Hepatocyte (in vitro differentiated cells): Measurements from ENCODE around the gene ZNF610. TPM values are rescaled to one million over a fixed set of nuclear protein-coding genes. Genes with fewer than 3 reads are reported as not detected.
A peak's percentile ranks its signal among the peaks of the same experiment; 100 is the strongest.
"Not testable (repeated sequence)": the region's sequence is repeated elsewhere in the genome, so short reads cannot be mapped to it uniquely, and the experiment has no call there.

ENCODE experiments used
- DNase-seq: peaks from one replicate; pipeline ENCODE4 v3.0.0-alpha.2; 2016; ENCODE audit warnings: low spot score
- H2AFZ ChIP-seq: fragments of 200-600 bp; sonication (generic); 2 replicates; pipeline ENCODE4 v1.6.0; 2016; ENCODE audit warnings: antibody characterized with exemption, mild to moderate bottlenecking
- H3K27ac ChIP-seq: fragments of 200-600 bp; sonication (generic); 2 replicates; pipeline ENCODE4 v1.5.1; 2016; ENCODE audit warnings: mild to moderate bottlenecking
- H3K27me3 ChIP-seq: fragments of 200-600 bp; sonication (generic); 2 replicates; pipeline ENCODE4 v1.6.1; 2016
- H3K36me3 ChIP-seq: fragments of 200-600 bp; sonication (generic); replicated peaks from 2 replicates; pipeline ENCODE4 v1.5.1; 2016; ENCODE audit warnings: low read depth; ENCODE audit not compliant: insufficient read depth
- H3K4me1 ChIP-seq: fragments of 200-600 bp; sonication (generic); 2 replicates; pipeline ENCODE4 v1.5.1; 2016; ENCODE audit warnings: mild to moderate bottlenecking, moderate library complexity; ENCODE audit not compliant: insufficient read depth
- H3K4me2 ChIP-seq: fragments of 200-600 bp; sonication (generic); 2 replicates; pipeline ENCODE4 v1.6.0; 2016
- H3K4me3 ChIP-seq: fragments of 200-600 bp; sonication (generic); 2 replicates; pipeline ENCODE4 v1.5.1; 2016; ENCODE audit warnings: mild to moderate bottlenecking
- H3K79me2 ChIP-seq: fragments of 200-600 bp; sonication (generic); 2 replicates; pipeline ENCODE4 v1.6.0; 2017; ENCODE audit warnings: mild to moderate bottlenecking
- H3K9me2 ChIP-seq: fragments of 200-600 bp; sonication (generic); replicated peaks from 2 replicates; pipeline ENCODE4 v1.6.0; 2017; ENCODE audit warnings: mild to moderate bottlenecking; ENCODE audit not compliant: insufficient read depth
- H3K9me3 ChIP-seq: fragments of 200-600 bp; sonication (generic); 2 replicates; pipeline ENCODE4 v1.5.1; 2016; ENCODE audit warnings: low read depth, mild to moderate bottlenecking
- H4K20me1 ChIP-seq: fragments of 200-600 bp; sonication (generic); 2 replicates; pipeline ENCODE4 v1.6.0; 2016; ENCODE audit warnings: mild to moderate bottlenecking; ENCODE audit not compliant: insufficient read depth, poor library complexity, severe bottlenecking
- EZH2 ChIP-seq: fragments of 200-600 bp; sonication (generic); IDR thresholded peaks from 2 replicates; pipeline ENCODE4 v1.6.1; 2016; ENCODE audit warnings: antibody characterized with exemption, mild to moderate bottlenecking, borderline replicate concordance
- EZH2phosphoT487 ChIP-seq: fragments of 200-600 bp; sonication (generic); IDR thresholded peaks from one replicate; pipeline ENCODE4 v1.6.1; 2018; ENCODE audit warnings: antibody characterized with exemption, mild to moderate bottlenecking, low read depth, moderate library complexity; ENCODE audit not compliant: unreplicated experiment, severe bottlenecking
- WGBS: methylation state at CpG from one replicate; pipeline ENCODE4 v1.1.6; 2016; ENCODE audit warnings: low lambda C conversion rate; ENCODE audit errors: missing lambda C conversion rate; 5-methylcytosine and 5-hydroxymethylcytosine counted together
- polyA plus RNA-seq: library from polyadenylated mRNA; unstranded; fragments of >200 nt; fragmentation: Nextera tagmentation; extraction: Ambion mirVana; gene quantifications from 2 replicates; pipeline ENCODE4 v1.2.1, GENCODE V29; 2016
- total RNA-seq: library from RNA; depleted of rRNA; stranded (reverse); fragments of >200 nt; gene quantifications from 2 replicates; pipeline ENCODE4 v1.2.3, GENCODE V29; 2014
- TF ChIP-seq, protein P1 (sequence below): fragments of 200-600 bp; sonication (generic); IDR thresholded peaks from 2 replicates; pipeline ENCODE4 v1.5.1; 2016; ENCODE audit warnings: antibody characterized with exemption, mild to moderate bottlenecking; ENCODE audit not compliant: poor library complexity

Gene ZNF610
- total and polyA plus RNA-seq, 2 experiments from 2014 or later = 5.3 to 5.7 TPM

DNA sequence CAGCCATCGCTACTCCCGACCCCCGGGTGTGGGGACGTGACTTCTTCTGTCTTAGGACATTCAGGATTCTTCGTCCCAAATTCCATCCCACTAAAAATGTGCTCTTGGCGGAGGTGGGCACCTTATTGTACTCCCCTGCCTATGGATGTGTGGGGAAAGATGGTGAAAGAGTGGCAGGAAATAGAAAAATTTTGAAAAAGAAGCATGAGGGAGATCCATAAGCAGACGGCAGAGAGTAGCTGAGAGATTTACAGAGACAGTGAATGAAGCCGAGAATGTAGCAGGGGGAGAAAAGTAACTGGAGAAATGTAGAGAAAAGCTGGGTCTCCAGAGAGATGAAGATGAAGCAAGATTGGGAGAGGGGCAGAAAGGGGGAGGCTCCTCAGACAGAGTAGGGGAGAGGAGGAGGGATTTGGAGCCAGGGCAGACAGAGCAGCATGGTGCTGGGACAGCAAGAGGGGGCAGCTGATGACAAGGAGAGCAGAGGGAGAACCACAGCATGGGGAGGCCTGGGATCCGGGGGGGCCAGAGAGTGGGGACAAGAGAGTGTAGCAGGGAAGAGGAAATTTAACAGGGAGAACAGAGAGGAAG, 843 bp downstream of the ZNF610 start:
- Histone ChIP-seq H3K79me2 (peaks cover 9% of the 10 kb centered on the region), H3K9me3 (peaks cover 5% of the 10 kb centered on the region), H3K27me3 (no peaks in the 10 kb centered on the region), H3K4me3 (peak overlapping the region; percentile 66), H3K4me1 (peaks cover 8% of the 10 kb centered on the region), H4K20me1 (no peaks in the 10 kb centered on the region), H3K4me2 (peak overlapping the region; percentile 86), H2AFZ (peak overlapping the region; percentile 94), H3K36me3 (no peaks in the 10 kb centered on the region), H3K9me2 (no peaks in the 10 kb centered on the region), H3K27ac (peak overlapping the region; percentile 94)
- TF ChIP-seq EZH2 = no peak
- TF ChIP-seq EZH2phosphoT487 = no peak
- TF ChIP-seq, protein P1, sequence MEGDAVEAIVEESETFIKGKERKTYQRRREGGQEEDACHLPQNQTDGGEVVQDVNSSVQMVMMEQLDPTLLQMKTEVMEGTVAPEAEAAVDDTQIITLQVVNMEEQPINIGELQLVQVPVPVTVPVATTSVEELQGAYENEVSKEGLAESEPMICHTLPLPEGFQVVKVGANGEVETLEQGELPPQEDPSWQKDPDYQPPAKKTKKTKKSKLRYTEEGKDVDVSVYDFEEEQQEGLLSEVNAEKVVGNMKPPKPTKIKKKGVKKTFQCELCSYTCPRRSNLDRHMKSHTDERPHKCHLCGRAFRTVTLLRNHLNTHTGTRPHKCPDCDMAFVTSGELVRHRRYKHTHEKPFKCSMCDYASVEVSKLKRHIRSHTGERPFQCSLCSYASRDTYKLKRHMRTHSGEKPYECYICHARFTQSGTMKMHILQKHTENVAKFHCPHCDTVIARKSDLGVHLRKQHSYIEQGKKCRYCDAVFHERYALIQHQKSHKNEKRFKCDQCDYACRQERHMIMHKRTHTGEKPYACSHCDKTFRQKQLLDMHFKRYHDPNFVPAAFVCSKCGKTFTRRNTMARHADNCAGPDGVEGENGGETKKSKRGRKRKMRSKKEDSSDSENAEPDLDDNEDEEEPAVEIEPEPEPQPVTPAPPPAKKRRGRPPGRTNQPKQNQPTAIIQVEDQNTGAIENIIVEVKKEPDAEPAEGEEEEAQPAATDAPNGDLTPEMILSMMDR = no peak
- DNase-seq = peak; percentile 26
- 3% methylated on average over 8 of the region's 9 CpGs for WGBS

DNA sequence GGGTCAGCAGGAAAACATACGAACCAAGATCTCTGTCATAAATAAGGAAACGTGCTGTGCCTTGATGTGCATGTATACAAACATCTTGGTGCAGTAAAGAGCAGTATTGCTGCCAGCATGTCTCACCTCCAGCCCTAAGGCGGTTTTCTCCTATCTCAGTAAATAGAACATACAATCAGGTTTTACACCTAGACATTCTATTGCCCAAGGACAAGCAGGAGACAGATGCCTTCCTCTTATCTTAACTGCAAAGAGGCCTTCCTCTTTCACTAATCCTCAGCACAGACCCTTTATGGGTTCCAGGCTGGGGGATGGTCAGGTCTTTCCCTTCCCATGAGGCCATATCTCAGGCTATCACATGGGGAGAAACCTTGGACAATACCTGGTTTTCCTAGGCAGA, 3.0 kb downstream of the ZNF610 start:
- WGBS = 48% methylated on average over 3 of the region's 3 CpGs
- DNase-seq, H3K36me3 ChIP-seq, H3K9me2 ChIP-seq, H3K4me1 ChIP-seq, H3K27me3 ChIP-seq, H3K4me3 ChIP-seq, H2AFZ ChIP-seq, H4K20me1 ChIP-seq, H3K79me2 ChIP-seq, H3K9me3 ChIP-seq: not testable (repeated sequence)
- H3K4me2 ChIP-seq = peak overlapping the region; percentile 53
- peak overlapping the region; percentile 94 for H3K27ac ChIP-seq

DNA sequence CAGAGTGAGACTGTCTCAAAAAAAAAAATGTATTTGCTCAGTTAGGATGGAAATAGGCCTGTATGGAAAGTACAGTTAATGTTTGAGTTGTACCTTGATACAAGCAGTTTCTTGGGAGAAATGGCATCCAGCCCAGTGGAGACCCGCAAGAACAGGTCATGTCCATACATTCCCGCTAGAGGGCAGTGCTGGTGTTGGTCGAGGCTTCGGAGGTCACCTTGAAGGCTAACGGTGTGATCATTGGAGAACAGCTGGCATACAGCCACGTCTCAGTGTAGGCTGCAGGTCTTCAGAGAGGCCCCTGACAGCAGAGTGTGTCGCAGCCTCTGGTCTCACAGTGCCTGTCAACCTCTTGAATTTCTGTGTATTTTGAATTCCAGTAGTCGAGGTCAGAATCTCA, 7.5 kb downstream of the ZNF610 start:
- peaks cover 3% of the 10 kb centered on the region for H3K9me3 ChIP-seq
- no peak overlapping the region for H2AFZ ChIP-seq
- H3K4me1 ChIP-seq = no peaks in the 10 kb centered on the region
- no peaks in the 10 kb centered on the region for H3K27me3 ChIP-seq
- H3K9me2 ChIP-seq = no peaks in the 10 kb centered on the region
- DNase-seq = peak; percentile 75
- no peak overlapping the region for H3K4me3 ChIP-seq
- no peak overlapping the region for H3K27ac ChIP-seq
- H3K36me3 ChIP-seq = no peaks in the 10 kb centered on the region
- H4K20me1 ChIP-seq = no peaks in the 10 kb centered on the region
- H3K4me2 ChIP-seq = no peak overlapping the region
- no peaks in the 10 kb centered on the region for H3K79me2 ChIP-seq
- 23% methylated on average over 8 of the region's 8 CpGs for WGBS
- TF ChIP-seq EZH2phosphoT487 = no peak
- TF ChIP-seq, protein P1 = peak; percentile 49

DNA sequence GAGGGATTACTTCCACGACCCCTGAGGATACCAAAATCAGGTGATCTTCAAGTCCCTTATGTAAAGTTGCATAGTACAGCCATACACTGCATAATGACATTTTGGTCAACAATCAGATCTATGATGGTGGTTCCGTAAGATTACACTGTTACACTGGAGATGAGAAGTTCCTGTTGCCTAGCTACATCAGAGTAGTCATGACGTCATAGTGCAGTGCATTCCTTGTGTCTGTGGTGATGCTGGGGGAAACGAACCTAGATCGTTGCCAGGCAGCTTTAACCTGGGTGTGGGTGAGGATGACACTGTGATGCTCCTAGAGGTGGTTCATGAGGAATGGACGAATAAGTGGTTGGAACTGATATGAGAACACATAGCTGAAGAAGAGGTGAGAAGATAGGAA, 9.1 kb downstream of the ZNF610 start:
- Histone ChIP-seq H3K79me2 (no peaks in the 10 kb centered on the region), H3K9me2 (no peaks in the 10 kb centered on the region), H3K4me3 (no peak overlapping the region), H3K4me2 (no peak overlapping the region), H3K27me3 (no peaks in the 10 kb centered on the region), H3K27ac (no peak overlapping the region), H2AFZ (no peak overlapping the region), H3K4me1 (no peaks in the 10 kb centered on the region), H3K36me3 (no peaks in the 10 kb centered on the region), H3K9me3 (peaks cover 3% of the 10 kb centered on the region), H4K20me1 (no peaks in the 10 kb centered on the region)
- no peak for DNase-seq
- WGBS = 94% methylated on average over 6 of the region's 6 CpGs
- TF ChIP-seq EZH2 = no peak
- no peak for TF ChIP-seq EZH2phosphoT487
- TF ChIP-seq, protein P1 = no peak
